ENCODE data around the gene MYL11.
A peak's percentile ranks its signal among the peaks of the same experiment; 100 is the strongest.

The MYL11 gene

GRCh38 chr16:30369938-30370455 is 4.6 kb upstream of the MYL11 start:
- FAIRE-seq: no peak
- DNase-seq (ENCODE audit: insufficient read length, low spot score): no peak

- FAIRE-seq (peak; percentile 100), DNase-seq (ENCODE audit: insufficient read length, low spot score) (peak; percentile 94)
Measured at GRCh38 chr16:30370456-30371247, 4.0 kb upstream of the MYL11 start, which contains the start of gene TBC1D10B. TSS of gene TBC1D10B (minus strand) at chr16:30370494. CDS start at chr16:30370183, 311 bp downstream.

GRCh38 chr16:30371248-30371816 is 3.3 kb upstream of the MYL11 start:
- FAIRE-seq (no peak), DNase-seq (ENCODE audit: insufficient read length, low spot score) (no peak)

GRCh38 chr16:30372038-30372712 is 2.4 kb upstream of the MYL11 start:
- no peak for DNase-seq (ENCODE audit: insufficient read length, low spot score)
- FAIRE-seq: no peak

GRCh38 chr16:30372725-30373124 is 1.9 kb upstream of the MYL11 start:
- no peak for FAIRE-seq

GRCh38 chr16:30375864-30376263 is 1.3 kb downstream of the MYL11 start:
- DNase-seq (ENCODE audit: insufficient read length, low spot score): no peak
- no peak for FAIRE-seq

More at GRCh38 chr16:30372725-30373124, 1.9 kb upstream of the MYL11 start:
- DNase-seq (ENCODE audit: insufficient read length, low spot score): no peak

- DNase-seq (ENCODE audit: insufficient read length, low spot score) (no peak), FAIRE-seq (no peak)
Measured at GRCh38 chr16:30376461-30376902, 1.9 kb downstream of the MYL11 start.

GRCh38 chr16:30377050-30377811 is 2.6 kb downstream of the MYL11 start:
- DNase-seq (ENCODE audit: insufficient read length, low spot score) (no peak), FAIRE-seq (peak; percentile 58)

- FAIRE-seq (peak; percentile 77), DNase-seq (ENCODE audit: insufficient read length, low spot score) (peak; percentile 60)
Measured at GRCh38 chr16:30377812-30378235, 3.2 kb downstream of the MYL11 start.

- peak; percentile 91 for FAIRE-seq
- DNase-seq (ENCODE audit: insufficient read length, low spot score): peak; percentile 90
Measured at GRCh38 chr16:30378236-30379157, 3.9 kb downstream of the MYL11 start.

GRCh38 chr16:30379158-30379783 is 4.7 kb downstream of the MYL11 start:
- DNase-seq (ENCODE audit: insufficient read length, low spot score) (no peak), FAIRE-seq (no peak)

GRCh38 chr16:30380072-30380802 is 5.6 kb downstream of the MYL11 start:
- DNase-seq (ENCODE audit: insufficient read length, low spot score): no peak
- FAIRE-seq: no peak

- no peak for DNase-seq (ENCODE audit: insufficient read length, low spot score)
- no peak for FAIRE-seq
Measured at GRCh38 chr16:30380803-30381208, 6.2 kb downstream of the MYL11 start.

GRCh38 chr16:30381291-30382041 is 6.9 kb downstream of the MYL11 start:
- peak; percentile 63 for FAIRE-seq
- DNase-seq (ENCODE audit: insufficient read length, low spot score): no peak

- DNase-seq (ENCODE audit: insufficient read length, low spot score): no peak
- peak; percentile 86 for FAIRE-seq
Measured at GRCh38 chr16:30382111-30382881, 7.7 kb downstream of the MYL11 start, which contains the start of gene SEPTIN1. TSS of gene SEPTIN1 (minus strand) at chr16:30382561. CDS start at chr16:30382542, 19 bp downstream.

- FAIRE-seq (no peak), DNase-seq (ENCODE audit: insufficient read length, low spot score) (no peak)
Measured at GRCh38 chr16:30383521-30383920, 8.9 kb downstream of the MYL11 start.
